Panc1 (cell line): ENCODE results near the gene SRGAP3.

Source experiments
- CTCF ChIP-seq: fragments of 450-650 bp; IDR thresholded peaks from 2 replicates; pipeline ENCODE4 v1.5.1; 2017; ENCODE audit warnings: mild to moderate bottlenecking
- POLR2AphosphoS5 ChIP-seq: IDR thresholded peaks from 2 replicates; pipeline ENCODE4 v1.6.1; 2012; ENCODE audit warnings: mild to moderate bottlenecking, low read depth, low read length, moderate library complexity
- REST ChIP-seq, 2 experiments: IDR thresholded peaks; 2 replicates each; pipeline ENCODE4 v1.6.1; 2011 to 2012; ENCODE audit warnings: low read depth in 2 of 2, control low read depth in 1 of 2, low read length in 1 of 2, mild to moderate bottlenecking in 1 of 2, moderate library complexity in 1 of 2; ENCODE audit not compliant: insufficient read depth in 1 of 2
- TCF7L2 ChIP-seq: IDR thresholded peaks from 2 replicates; pipeline ENCODE4 v1.6.1; 2011; ENCODE audit warnings: mild to moderate bottlenecking, low read depth, low read length, inconsistent platforms

- TF ChIP-seq CTCF (no peak), REST (IDR thresholded peaks at IDR 0.05; ENCODE audit: insufficient read depth in 1 of 2, low read depth in 2 of 2, low read length in 1 of 2) (no peak), TCF7L2 (no peak), POLR2AphosphoS5 (no peak)
Observed at GRCh38 chr3:9069971-9070370, 179.5 kb downstream of the SRGAP3 start.
